GM21717 (cell line): Measurements from ENCODE around the gene LDLRAD3.

ENCODE experiments used
- ATAC-seq: cut with Tn5 transposase; IDR thresholded peaks from one replicate; pipeline ENCODE4 v1.9.1; 2021; ENCODE audit warnings: mild to moderate bottlenecking, moderate library complexity; ENCODE audit not compliant: unreplicated experiment

Gene LDLRAD3

GRCh38 chr11:36224209-36224882, 280.5 kb downstream of the LDLRAD3 start:
- ATAC-seq = no peak

GRCh38 chr11:36227044-36227443, 283.2 kb downstream of the LDLRAD3 start:
- no peak for ATAC-seq

- ATAC-seq = no peak
These were observed 284.8 kb downstream of the LDLRAD3 start for GRCh38 chr11:36228689-36229088.

DNA sequence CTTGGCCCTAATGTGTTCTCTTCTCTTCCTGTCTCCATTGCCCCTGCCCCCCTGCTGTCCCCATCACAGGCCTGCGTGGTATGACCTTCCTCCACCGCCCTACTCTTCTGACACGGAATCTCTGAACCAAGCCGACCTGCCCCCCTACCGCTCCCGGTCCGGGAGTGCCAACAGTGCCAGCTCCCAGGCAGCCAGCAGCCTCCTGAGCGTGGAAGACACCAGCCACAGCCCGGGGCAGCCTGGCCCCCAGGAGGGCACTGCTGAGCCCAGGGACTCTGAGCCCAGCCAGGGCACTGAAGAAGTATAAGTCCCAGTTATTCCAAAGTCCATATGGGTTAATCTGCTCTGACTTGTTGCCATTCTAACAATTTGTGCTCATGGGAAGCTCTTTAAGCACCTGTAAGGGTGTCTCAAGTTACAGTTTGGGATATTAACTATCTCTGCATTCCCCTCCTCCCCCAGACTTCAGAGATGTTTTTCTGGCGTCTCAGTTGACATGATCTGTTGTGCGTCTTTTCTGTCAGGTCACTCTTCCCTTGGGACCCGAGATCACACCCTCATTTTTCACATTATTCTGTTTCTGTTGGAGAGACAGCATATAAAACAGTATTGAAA, 285.3 kb downstream of the LDLRAD3 start:
- no peak for ATAC-seq

GRCh38 chr11:36230779-36231699, 287.2 kb downstream of the LDLRAD3 start:
- ATAC-seq = no peak

DNA sequence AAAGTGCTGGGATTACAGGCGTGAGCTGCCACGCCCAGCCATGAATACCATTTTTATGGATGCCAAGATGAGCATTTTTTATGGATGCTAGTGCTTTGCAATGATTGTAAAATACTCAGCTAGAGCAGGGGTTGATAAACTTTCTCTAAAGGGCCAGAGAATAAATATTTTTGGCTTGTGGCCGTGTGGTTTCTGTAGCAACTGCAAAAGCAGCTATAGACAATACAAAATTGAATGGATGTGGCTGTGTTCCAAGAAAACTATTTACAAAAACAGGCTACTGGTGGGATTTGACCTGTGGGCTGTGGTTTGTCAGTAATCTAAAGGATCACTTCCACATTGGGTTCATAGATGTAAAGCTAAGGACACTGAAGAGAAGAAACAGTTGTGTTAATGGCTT, 289.3 kb downstream of the LDLRAD3 start:
- no peak for ATAC-seq

DNA sequence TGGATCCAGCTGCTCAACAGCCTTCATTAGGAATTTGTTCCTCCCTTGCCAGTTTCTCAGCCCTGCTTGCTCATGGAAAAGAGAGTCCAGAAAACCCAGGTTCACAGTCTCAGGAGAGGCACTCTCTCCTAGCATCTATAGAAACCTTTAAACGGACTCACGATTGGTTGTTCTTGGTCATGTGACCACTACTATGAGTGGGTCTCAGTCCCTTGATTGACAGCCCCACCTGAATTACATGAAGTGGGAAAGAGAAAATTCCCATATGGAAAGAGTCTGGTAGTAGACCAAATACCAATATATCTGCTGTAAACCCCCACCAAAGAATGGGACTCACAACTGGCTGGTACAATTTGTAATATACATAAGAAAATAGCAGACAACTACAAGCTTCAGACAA, 291.0 kb downstream of the LDLRAD3 start:
- no peak for ATAC-seq

- ATAC-seq = no peak
These were observed 291.9 kb downstream of the LDLRAD3 start for GRCh38 chr11:36235750-36236149.

DNA sequence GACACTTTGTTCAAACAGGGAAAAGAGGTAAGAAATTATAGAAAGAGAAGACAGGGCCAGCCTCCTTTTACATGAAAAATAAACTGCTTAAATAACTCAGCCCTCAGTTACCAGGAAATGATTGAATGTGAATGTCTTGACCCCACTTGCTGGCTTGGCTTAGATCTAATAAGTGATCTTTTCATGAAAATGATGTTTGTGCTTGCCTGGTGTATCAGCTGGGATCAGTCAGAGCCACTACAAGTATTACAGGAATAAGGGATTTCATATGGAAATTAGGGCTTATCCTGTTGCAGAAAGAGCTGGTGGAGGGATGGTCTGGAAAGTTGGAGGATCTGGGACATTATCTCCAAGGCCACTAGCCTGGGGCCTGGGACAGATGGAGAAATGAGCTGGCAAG, 293.5 kb downstream of the LDLRAD3 start:
- no peak for ATAC-seq

GRCh38 chr11:36238036-36238631, 294.3 kb downstream of the LDLRAD3 start:
- no peak for ATAC-seq

DNA sequence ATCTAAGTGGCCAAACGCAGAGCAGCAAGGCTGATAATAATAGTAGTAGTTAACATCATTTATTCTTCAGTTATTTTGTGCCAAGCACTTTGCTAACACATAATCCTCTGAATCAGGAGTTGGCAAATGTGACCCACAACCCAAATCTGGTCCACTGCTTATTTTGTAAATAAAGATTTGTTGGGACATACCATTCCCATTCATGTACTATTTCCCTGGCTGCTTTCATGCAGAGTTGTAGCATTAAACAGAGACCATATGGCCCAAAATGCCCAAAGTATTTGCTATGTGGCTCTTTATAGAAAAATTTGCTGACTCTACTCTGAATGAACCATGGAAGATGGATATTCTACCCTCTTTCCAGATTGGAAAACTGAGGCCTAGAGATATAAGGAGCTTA, 295.0 kb downstream of the LDLRAD3 start:
- ATAC-seq = no peak

DNA sequence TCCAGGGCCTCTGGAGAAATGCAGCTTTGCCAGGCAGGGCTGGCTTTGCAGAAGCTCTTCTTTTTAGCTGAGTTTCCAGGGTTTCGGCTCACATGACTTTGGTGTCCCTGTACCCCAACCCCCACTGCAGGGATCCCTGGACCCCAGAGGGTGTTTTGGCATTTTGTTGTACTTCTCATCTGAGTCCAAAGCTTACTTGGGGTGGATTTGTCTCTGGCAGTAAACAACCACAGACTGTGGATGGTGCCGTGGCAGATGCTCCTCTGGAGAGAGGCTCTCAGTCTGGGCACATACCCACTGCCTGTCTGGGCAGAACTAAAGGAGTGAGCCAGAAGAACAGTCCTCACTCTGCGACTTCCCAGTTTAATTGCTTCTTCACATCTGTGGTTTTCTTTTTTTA, 295.8 kb downstream of the LDLRAD3 start:
- ATAC-seq = no peak

GRCh38 chr11:36240173-36240572, 296.3 kb downstream of the LDLRAD3 start:
- ATAC-seq = no peak

DNA sequence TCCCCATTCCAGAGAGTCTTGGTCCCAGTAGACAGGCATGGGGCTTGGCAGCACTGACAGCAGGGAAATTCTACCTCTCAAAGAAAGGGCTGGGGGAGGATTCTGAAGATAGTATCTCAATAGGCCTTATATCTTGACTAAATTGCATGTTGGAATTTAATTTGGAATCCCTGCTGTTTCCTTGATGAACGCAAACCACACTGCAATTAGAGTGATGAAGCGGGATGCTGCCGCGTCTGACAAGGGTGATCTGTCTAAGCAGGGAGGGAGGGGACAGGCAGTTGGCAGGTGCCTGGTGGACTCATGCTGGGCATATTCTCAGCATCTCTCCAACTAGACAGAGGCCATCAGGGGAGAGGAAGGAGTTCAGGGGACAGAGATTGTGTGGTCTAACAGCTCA, 296.9 kb downstream of the LDLRAD3 start:
- ATAC-seq = no peak

DNA sequence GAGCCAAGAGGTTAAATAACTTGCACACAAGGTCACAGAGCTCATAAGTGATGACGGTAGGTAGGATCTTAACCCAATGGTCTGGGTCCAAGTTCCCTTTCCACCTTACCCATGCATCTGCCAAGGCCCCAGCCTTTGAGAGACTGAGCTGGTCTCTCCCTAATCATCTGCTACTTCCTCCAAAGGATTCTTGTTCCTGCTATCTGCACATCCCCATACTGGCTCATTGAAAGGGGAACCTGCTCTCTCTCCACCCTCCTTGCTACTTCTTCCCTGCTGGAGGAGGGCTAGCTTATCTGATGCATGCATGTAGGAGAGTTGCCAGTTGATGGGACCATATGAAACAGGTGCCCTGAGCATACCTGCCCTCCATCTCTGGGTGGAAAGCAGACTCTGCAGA, 297.6 kb downstream of the LDLRAD3 start:
- no peak for ATAC-seq

DNA sequence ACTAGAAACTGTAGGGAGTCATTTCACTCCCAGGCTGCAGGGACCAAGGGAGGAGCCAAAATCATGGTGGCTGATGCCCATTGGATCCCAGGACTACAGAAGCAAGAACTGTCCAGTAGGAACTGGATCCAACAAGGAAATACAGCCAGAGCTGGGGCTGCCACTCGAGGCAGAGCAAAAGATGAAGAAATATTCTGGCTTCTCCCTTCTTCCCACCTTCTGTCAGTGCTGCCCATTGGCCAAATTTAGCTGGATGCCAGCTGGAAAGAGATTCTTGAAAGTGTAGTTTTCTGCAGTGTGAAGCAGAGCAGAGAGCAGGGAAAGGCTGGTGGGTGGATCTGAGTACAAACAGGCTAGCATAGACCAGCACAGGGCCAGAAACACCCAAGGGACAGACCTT, 299.8 kb downstream of the LDLRAD3 start:
- no peak for ATAC-seq

GRCh38 chr11:36247493-36247892, 303.6 kb downstream of the LDLRAD3 start:
- ATAC-seq = no peak

DNA sequence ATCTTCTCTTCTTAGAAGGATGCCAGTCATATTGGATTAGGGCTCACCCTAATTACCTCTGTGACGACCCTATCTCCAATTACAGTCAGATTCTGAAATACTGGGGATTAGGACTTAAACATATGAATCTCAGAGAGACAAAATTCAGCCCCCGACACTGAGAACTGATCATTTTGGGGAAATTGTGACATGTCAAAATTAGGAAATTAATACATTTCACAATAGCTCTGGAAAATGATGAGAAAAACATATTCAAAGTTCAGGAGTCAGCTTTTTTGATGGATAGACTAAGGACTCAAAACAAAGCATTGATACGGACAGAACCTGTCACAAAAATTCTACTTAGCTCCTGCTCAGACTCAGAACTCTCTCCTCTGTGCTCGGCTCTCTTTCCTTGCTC, 304.6 kb downstream of the LDLRAD3 start:
- ATAC-seq = no peak

GRCh38 chr11:36249246-36249645, 305.4 kb downstream of the LDLRAD3 start:
- no peak for ATAC-seq

DNA sequence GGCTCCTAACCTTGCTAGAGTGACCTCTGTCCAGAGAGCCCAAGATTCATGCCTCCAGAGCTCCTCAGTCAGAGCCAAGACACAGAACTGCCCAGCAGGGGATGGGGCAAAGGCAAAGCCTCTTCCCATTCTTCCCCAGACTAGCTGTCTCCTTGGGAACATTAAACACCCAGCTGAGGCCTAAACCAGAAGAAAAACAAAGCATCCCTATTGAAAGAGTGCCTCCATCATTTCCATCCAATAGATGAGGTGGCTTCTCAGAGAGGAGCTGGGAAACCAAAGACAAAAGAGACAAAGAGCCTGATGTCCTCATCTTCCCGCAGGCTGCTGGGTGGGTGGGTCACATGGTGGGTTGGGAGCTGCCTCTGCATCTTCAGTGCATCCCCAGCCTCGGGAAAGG, 308.0 kb downstream of the LDLRAD3 start:
- ATAC-seq = no peak

GRCh38 chr11:36253238-36253637, 309.4 kb downstream of the LDLRAD3 start:
- ATAC-seq = no peak
